DMS153 treated with DMSO at 0.1 percent for 48 hours (cell line): Measurements from ENCODE around the gene NECAB3.
A peak's percentile ranks its signal among the peaks of the same experiment; 100 is the strongest.

Experiments used
- DNase-seq: peaks from one replicate; lab custom pipeline; 2025; ENCODE audit not compliant: unreplicated experiment; lab: John Stamatoyannopoulos, UW

NECAB3 gene

GRCh38 chr20:33666293-33667244 is 7.7 kb downstream of the NECAB3 start, which contains the start of gene ACTL10:
ACTL10 (plus strand) TSS chr20:33666943; CDS start chr20:33667498, 555 bp downstream.
- peak; percentile 97 for DNase-seq

- DNase-seq: no peak
Measured at GRCh38 chr20:33664762-33665144, 9.5 kb downstream of the NECAB3 start.

- DNase-seq: no peak
Measured at GRCh38 chr20:33664085-33664761, 10.0 kb downstream of the NECAB3 start.

- DNase-seq: peak; percentile 65
Measured at GRCh38 chr20:33663161-33664084, 10.8 kb downstream of the NECAB3 start.

GRCh38 chr20:33662172-33662571 is 12.1 kb downstream of the NECAB3 start, which contains the start of gene C20orf144:
C20orf144 (plus strand) TSS chr20:33662327; CDS start chr20:33662346, 19 bp downstream.
- DNase-seq: no peak

GRCh38 chr20:33660685-33661058 is 13.6 kb downstream of the NECAB3 start:
- no peak for DNase-seq

GRCh38 chr20:33660035-33660684 is 14.1 kb downstream of the NECAB3 start:
- DNase-seq: no peak

- no peak for DNase-seq
Measured at GRCh38 chr20:33659341-33660034, 14.7 kb downstream of the NECAB3 start.

- DNase-seq: no peak
Measured at GRCh38 chr20:33658929-33659328, 15.3 kb downstream of the NECAB3 start.

GRCh38 chr20:33658510-33658909 is 15.7 kb downstream of the NECAB3 start:
- DNase-seq: no peak

GRCh38 chr20:33657704-33658095 is 16.5 kb downstream of the NECAB3 start:
- DNase-seq: no peak

GRCh38 chr20:33656783-33657703 is 17.2 kb downstream of the NECAB3 start:
- DNase-seq: no peak

GRCh38 chr20:33656010-33656782 is 18.0 kb downstream of the NECAB3 start:
- DNase-seq: no peak

GRCh38 chr20:33655164-33655563 is 19.1 kb downstream of the NECAB3 start:
- DNase-seq: no peak

- DNase-seq: peak; percentile 32
Measured at GRCh38 chr20:33654680-33655161, 19.5 kb downstream of the NECAB3 start.

GRCh38 chr20:33653900-33654596 is 20.2 kb downstream of the NECAB3 start:
- peak; percentile 95 for DNase-seq

GRCh38 chr20:33653218-33653899 is 20.9 kb downstream of the NECAB3 start:
- peak; percentile 61 for DNase-seq
